ENCODE results near the gene FLT3.

Gene FLT3

GRCh38 chr13:27961227-27962085 lies 138.9 kb downstream of the FLT3 start:
- no peak overlapping the region for H3K4me3 ChIP-seq (ENCODE audit: low read depth, low read length)
- DNase-seq (ENCODE audit: low read depth): no peak
- TF ChIP-seq, protein P1, sequence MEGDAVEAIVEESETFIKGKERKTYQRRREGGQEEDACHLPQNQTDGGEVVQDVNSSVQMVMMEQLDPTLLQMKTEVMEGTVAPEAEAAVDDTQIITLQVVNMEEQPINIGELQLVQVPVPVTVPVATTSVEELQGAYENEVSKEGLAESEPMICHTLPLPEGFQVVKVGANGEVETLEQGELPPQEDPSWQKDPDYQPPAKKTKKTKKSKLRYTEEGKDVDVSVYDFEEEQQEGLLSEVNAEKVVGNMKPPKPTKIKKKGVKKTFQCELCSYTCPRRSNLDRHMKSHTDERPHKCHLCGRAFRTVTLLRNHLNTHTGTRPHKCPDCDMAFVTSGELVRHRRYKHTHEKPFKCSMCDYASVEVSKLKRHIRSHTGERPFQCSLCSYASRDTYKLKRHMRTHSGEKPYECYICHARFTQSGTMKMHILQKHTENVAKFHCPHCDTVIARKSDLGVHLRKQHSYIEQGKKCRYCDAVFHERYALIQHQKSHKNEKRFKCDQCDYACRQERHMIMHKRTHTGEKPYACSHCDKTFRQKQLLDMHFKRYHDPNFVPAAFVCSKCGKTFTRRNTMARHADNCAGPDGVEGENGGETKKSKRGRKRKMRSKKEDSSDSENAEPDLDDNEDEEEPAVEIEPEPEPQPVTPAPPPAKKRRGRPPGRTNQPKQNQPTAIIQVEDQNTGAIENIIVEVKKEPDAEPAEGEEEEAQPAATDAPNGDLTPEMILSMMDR (IDR thresholded peaks at IDR 0.05; ENCODE audit: low read depth, low read length, missing control alignments): no peak

DNA sequence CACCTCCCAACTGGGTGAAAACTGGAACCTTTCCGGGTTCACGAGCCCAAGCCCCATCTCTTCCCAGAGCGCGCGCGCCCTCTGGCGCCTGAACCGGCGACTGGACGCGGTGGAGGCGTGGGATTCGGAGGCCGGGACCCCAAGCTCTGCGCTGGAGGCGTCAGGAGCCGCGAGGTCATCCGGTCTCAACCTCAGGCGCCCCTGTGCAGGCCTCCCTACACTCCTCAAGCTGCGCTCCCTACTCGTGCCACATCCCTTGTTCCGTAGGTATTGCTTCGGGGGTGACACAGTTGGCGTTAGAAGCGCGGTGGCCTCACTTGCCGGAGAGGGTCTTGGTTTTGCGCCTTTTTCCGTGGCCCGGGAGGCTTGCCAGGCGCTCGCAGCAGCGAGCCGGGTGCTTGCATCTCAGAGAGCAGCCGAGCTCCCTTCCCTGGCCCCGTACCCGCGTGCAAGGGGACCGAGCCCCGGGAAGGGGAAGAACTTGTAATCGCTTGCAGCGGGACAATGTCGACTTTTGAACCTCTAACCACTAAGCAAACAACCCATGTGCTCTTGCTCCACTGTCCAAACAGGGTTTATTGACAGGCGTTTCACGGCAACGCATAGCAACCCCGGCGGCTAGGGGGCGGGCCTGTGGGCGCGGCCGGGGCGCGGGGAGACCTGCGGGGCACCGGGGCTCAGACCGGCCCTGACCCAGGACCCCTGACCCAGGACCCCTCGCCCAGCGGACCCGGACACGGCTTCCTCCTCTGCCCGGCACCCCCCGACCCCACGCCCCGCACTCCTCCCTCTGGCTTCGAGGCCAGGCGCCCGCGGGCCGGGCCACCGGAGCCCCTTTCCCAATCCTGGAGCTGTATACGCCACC lies 139.8 kb downstream of the FLT3 start:
- no peak for DNase-seq (ENCODE audit: low read depth)
- H3K4me3 ChIP-seq (ENCODE audit: low read depth, low read length): no peak overlapping the region; the same call in 1 of the 2 replicates
- TF ChIP-seq, protein P1 (IDR thresholded peaks at IDR 0.05; ENCODE audit: low read depth, low read length, missing control alignments): peak; percentile 46

GRCh38 chr13:27959976-27960361 lies 140.4 kb downstream of the FLT3 start:
- DNase-seq (ENCODE audit: low read depth): no peak
- H3K4me3 ChIP-seq (ENCODE audit: low read depth, low read length): no peak overlapping the region
- TF ChIP-seq, protein P1 (IDR thresholded peaks at IDR 0.05; ENCODE audit: low read depth, low read length, missing control alignments): no peak

- H3K4me3 ChIP-seq (ENCODE audit: low read depth, low read length): no peak overlapping the region
- no peak for DNase-seq (ENCODE audit: low read depth)
- TF ChIP-seq, protein P1 (IDR thresholded peaks at IDR 0.05; ENCODE audit: low read depth, low read length, missing control alignments): no peak
Observed at GRCh38 chr13:27956576-27957300, 143.6 kb downstream of the FLT3 start.

GRCh38 chr13:27955014-27955591 lies 145.3 kb downstream of the FLT3 start:
- TF ChIP-seq, protein P1 (IDR thresholded peaks at IDR 0.05; ENCODE audit: low read depth, low read length, missing control alignments): no peak
- H3K4me3 ChIP-seq (ENCODE audit: low read depth, low read length): no peak overlapping the region
- DNase-seq (ENCODE audit: low read depth): no peak

DNA sequence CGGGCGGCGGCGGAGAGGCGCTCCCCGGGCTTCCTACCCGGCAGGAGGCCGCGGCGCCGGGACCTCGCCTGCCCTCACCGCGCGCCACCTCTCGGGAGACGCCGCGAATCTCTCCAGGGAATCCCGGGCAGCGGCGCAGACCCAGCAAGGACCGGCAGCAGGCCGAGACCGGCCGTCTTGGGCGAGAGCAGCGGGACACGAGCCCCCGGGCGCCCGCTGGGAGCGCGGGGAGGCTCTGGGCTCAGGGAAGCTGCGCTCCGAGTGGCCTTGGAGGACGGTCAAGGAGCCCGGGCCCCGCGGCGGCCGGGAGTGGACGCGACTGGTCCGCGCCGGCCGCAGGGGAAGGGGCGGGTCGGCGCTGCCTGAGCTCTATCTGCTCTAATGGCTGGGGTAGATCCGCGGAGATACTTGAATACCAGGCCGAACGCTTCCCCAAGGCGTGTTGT lies 145.9 kb downstream of the FLT3 start:
- TF ChIP-seq, protein P1 (IDR thresholded peaks at IDR 0.05; ENCODE audit: low read depth, low read length, missing control alignments): no peak
- H3K4me3 ChIP-seq (ENCODE audit: low read depth, low read length): peak overlapping the region; percentile 51
- no peak for DNase-seq (ENCODE audit: low read depth)
